Measurements from ENCODE around the gene TMEM208.

Gene TMEM208

GRCh38 chr16:67226804-67227566 is at the start of gene TMEM208:
Gene TMEM208, plus strand, starts transcription at chr16:67227130. Its CDS starts 89 bp downstream, at chr16:67227219.
- peak; percentile 99 for DNase-seq

- DNase-seq = peak; percentile 30
Measured at GRCh38 chr16:67177743-67178699, 48.9 kb upstream of the TMEM208 start.

GRCh38 chr16:67179421-67180080 is 47.4 kb upstream of the TMEM208 start:
- peak; percentile 13 for DNase-seq

- no peak for DNase-seq
Measured at GRCh38 chr16:67180166-67180565, 46.8 kb upstream of the TMEM208 start.

GRCh38 chr16:67181346-67181745 is 45.6 kb upstream of the TMEM208 start:
- DNase-seq = no peak

GRCh38 chr16:67182288-67182687 is 44.6 kb upstream of the TMEM208 start:
- DNase-seq = no peak

- DNase-seq = no peak
Measured at GRCh38 chr16:67183284-67183626, 43.7 kb upstream of the TMEM208 start.

DNA sequence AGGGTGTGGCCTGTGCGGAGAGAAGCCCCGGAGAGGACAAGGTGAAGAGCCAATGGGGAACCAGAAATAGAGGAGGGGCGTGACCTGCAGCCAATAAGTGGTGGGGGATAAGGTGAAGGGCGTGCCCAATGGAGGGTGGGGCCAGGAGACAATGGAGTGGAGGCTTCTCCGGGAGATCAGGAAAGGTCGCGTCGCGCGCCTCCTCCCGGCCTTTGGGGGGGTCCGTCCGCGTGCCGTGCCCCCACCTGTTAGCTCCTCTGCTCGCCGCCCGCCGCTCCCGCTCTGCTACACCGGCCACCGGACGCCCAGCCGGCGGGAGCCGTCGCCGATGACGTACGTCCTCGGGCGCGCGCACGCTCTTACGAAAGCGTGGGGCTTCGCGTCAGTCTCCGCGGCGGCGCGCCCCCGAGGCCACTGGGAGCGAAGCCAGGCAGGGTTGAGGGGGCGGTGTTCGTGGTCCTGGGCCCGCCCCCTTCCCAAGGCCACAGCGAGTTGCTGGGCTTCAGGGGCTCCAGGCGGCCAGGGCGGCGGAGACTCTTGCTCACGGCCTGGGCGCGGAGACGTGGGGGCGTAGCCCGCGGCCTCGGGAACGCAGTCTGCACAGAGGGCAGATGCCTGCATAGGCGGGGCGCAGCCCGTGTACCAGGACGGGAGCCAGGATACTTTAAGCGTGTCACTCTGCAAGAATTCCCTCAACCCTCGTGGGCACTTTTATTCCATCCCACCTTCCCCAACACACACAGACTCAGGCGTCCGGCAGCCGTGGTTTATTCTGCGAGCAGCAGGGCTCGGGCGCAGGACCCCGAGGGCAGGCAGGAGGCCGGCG is 43.1 kb upstream of the TMEM208 start, which contains the start of gene MATCAP1:
Gene MATCAP1, minus strand, starts transcription at position 337 of the 826 bp plus-strand sequence. CDS start 3,353 bp downstream, outside the sequence.
- peak; percentile 97 for DNase-seq

DNA sequence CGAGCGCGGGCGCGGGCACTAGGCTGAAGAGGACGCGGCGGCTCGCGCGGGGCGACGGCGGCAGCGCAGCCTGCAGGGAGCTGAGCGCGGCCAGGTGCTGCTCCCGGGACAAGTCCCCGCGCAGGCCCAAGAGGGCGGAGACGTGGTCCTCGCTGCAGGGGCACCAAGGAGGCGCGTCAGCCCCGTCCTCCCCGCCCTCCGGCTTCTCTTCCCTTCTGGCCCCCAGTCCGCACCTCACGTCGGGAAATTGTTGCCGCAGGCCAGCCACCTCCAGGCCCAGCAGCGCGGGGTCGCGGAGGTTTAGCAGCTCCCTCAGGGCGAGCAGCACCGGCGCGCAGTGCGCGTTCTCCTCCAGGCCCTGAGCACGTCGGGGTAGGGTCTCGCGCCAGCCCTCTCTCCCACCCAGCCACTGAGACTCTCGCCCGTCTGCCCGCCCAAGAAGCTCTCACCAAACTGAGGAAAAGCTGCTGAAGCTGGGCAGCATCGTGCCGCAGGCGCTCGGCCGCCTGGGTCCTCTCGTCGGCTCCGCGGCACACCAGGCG is 42.4 kb upstream of the TMEM208 start:
- DNase-seq = no peak

- peak; percentile 77 for DNase-seq
Measured at GRCh38 chr16:67184995-67185650, 41.8 kb upstream of the TMEM208 start.

DNA sequence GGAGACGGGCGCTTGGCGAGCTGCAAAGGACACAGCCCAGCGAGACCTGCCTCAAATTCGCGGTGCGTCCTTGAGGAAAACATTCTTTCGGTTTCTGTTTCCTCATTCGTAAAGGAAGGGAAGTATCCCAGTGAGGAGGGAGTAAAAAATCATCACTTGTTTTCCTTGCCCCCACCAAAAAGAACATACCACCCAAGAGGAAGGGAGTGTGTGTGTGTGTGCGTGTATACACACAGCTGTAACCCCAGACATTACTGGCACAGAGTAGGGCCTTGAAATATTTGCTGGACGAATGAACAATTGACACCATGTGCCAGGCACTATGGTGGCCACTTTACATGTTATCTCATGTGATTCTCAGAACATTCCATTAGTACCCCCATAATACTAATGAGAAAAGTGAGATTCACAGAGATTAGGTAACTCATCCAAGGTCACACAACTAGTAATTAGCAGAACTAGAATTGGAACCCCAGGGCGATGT is 41.2 kb upstream of the TMEM208 start:
- no peak for DNase-seq

GRCh38 chr16:67186550-67186950 is 40.4 kb upstream of the TMEM208 start:
- no peak for DNase-seq

DNA sequence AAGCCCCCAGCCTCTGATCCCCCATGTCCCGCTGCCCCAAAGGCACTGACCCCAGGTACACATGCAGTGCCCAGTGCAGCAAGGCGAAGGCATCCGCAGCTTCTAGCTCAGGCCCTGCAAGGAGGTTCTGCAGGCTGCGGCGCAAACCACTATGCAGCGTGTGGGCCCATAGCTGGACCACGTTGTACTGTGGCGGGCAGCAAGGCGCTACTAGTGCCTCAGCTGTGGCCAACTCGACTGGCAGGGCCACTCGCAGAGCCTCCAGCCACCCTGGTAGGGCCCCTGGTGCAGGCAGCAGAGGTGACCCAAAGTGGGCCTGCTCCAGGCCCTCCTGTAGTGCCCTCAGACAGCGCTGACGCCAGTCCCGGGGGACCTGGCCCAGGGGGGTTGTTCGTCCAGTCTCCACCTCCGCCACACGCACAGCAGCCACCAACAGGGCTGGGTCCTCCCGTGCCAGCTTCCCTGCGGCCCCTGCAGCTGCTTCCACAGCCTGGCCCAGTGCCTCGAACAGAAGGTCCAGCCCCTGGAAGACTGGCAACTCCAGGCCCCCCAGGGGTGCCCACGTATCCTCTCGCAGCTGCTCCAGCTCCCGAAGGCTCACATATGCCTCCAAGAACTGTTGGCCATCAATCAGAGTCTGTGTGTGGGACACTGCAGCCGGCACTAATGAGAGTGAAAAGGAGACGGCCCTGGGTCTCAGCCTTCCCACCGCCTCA is 39.6 kb upstream of the TMEM208 start:
- DNase-seq = no peak

DNA sequence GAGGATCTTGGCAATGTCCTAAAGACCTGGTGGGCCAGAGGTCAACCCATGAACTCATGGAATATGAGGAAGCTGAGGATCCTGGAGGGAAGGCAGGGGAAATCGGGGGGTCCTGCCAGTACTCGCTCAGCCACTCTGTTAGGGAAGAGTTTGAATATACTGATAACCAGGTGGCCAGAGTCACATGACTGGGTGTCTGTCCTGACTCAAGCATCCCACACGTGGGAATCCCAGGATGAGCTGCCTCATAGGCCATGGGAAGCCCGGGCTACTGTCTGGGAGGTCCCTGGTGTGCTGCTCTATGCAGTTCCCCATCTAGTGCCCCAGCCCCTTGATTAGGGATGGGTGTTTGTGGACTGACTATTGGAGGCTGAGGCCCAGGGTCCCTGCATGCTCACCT is 38.6 kb upstream of the TMEM208 start:
- no peak for DNase-seq

DNA sequence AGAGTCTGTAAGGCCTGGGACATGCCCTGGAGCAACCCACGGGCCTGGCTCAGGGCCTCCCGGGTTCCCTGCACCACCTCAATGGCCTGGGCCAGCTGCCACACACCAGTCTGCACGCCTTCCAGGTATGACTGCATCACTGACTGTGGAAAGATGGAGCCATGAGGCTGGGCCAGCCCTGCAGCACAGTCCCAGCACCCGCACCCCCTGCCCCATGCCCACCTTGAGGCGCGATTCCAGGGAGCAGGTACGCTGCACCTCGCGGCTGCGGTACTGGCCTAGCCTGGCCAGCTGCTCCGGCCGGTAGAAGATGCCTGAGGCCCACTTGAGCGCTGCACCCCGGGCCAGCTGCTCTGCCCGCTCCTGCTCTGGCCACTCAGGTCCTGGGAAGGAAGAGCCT is 38.1 kb upstream of the TMEM208 start:
- no peak for DNase-seq

DNA sequence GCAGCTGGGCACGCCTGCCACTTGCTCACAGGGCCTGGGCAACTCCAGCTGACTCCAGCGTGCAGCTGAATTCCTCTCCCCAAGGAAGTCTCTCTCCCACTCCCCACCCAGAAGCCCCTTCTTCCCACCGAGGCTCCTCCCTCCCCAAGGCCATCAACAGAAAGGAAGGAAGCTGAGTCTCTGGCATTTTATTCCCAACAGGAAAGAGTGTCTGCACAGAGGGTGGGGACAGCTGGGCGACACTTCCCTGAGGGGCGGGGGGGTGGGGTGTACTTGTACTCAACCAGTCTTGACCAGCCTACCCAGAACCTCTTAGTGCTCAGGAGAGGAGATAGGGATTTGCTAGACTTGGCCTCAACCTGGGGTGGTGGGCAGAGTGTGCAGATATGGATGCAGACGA is 36.9 kb upstream of the TMEM208 start, which contains the start of gene EXOC3L1:
Gene EXOC3L1, minus strand, starts transcription at position 96 of the 400 bp plus-strand sequence. CDS start 460 bp downstream, outside the sequence.
- DNase-seq = no peak

DNA sequence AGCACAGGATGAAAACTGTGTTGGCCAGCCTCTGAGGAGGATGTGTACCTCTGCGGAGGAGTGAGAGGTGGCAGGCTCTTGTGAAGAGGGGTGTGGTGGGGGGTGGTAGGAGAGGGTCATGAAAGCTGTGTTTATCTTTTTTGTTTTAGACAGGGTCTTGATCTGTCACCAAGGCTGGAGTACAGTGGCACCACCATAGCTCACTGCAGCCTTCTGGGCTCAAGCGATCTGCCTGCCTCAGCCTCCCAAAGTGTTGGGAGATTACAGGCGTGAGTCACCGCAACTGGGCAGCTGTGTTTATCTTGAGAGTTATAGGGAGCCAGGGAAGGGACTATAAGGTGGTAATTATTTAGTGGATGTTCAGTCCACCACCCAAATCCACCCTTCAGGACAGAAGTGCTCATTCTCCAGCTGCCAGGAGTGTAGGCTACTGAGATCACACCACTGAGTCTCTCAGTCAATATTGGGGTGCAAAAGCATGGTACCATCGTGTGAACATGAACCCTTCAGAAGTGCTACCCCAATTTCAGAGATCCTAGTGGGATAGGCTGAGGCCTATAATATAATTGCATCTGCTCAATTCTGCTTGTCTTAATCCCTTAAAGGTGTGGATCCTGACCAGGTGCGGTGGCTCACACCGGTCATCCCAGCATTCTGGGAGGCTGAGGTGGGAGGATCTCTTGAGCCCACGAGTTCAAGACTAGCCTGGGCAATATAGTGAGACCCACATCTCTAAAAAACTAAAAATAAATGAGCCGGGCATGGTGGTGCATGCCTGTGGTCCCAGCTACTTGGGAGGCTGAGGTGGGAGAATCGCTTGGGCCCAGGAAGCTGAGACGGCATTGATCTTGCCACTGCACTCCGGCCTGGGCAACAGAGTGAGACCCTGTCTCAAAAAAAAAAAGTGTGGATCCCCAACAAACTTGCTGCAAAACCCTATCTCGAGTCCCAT is 36.2 kb upstream of the TMEM208 start:
- DNase-seq = no peak

GRCh38 chr16:67191411-67191994 is 35.4 kb upstream of the TMEM208 start:
- DNase-seq = no peak
